ENCODE results near the gene C1orf198. TPM values are rescaled to one million over a fixed set of nuclear protein-coding genes. Genes with fewer than 3 reads are reported as not detected.

C1orf198 gene
- total and polyA plus RNA-seq, 2 of the 8 experiments (the other 6 are each of a cell fraction or from before 2014, with no cell fraction given): 30.6 to 45.0 TPM

- TF ChIP-seq CHD7 (IDR thresholded peaks at IDR 0.05; ENCODE audit: insufficient replicate concordance, low read length) (no peak), YY1 (IDR thresholded peaks at IDR 0.05; ENCODE audit: low read depth, low read length) (no peak), TCF12 (IDR thresholded peaks at IDR 0.05; ENCODE audit: low read depth, low read length) (no peak), CBX8 (IDR thresholded peaks at IDR 0.05; ENCODE audit: borderline replicate concordance, low read depth, low read length) (no peak), ZNF274 (IDR thresholded peaks at IDR 0.05; ENCODE audit: borderline replicate concordance, extremely low read depth, low read length) (no peak), EZH2 (IDR thresholded peaks at IDR 0.05; ENCODE audit: low read depth, low read length, severe bottlenecking) (no peak), NANOG (IDR thresholded peaks at IDR 0.05; ENCODE audit: insufficient read depth, low read depth, low read length, poor library complexity, severe bottlenecking) (no peak), SAP30 (IDR thresholded peaks at IDR 0.05; ENCODE audit: insufficient read depth, insufficient replicate concordance, low read length) (no peak)
Measured at GRCh38 chr1:230797376-230797920, 70.9 kb downstream of the C1orf198 start (continued).
